Activated gamma-delta T cell (primary cell): ENCODE measurements around the gene CTRB2.
"Not testable (repeated sequence)": the region's sequence is repeated elsewhere in the genome, so short reads cannot be mapped to it uniquely, and the experiment has no call there.

Experiments
- DNase-seq: peaks from one replicate; lab custom pipeline; 2025; lab: John Stamatoyannopoulos, UW

Gene CTRB2

GRCh38 chr16:75227361-75228142 is 20.6 kb upstream of the CTRB2 start:
- no peak for DNase-seq

DNA sequence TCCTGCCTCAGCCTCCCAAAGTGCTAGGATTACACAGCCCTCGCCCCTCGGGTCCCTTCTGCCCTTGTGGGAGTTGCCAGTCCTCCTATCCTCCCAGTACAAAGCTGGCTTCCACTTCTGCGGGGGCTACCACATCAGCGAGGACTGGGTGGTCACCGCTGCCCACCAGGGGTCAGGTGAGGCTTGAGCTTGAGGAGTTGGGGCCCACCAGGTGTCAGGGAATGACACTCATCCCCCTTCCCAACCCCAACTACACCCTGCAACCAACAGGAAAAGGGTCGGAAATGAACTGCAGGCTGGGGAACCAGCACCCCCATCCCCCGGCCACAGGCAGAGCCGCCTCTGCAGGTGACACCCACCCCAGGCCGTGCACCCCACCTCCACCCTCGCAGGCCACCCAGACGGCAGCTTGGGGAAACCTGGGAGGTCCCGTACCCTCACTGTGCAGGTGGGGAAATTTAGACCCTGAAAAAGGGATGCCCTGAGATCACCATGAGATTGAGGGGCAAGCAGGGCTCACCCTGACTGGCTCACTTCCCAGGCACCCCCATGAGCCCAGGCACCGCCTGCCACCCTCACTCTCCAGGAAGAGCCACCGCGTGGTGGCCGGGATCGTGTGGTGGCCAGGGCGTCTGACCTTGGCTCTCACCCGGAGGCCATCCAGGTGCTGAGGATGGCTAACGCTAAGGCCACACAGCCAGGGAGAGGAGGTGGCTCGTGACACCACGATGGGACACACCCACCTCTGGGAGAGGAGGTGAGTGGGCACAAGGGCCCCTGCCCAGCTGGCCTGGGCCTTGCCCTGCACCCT is 19.8 kb upstream of the CTRB2 start:
- no peak for DNase-seq

DNA sequence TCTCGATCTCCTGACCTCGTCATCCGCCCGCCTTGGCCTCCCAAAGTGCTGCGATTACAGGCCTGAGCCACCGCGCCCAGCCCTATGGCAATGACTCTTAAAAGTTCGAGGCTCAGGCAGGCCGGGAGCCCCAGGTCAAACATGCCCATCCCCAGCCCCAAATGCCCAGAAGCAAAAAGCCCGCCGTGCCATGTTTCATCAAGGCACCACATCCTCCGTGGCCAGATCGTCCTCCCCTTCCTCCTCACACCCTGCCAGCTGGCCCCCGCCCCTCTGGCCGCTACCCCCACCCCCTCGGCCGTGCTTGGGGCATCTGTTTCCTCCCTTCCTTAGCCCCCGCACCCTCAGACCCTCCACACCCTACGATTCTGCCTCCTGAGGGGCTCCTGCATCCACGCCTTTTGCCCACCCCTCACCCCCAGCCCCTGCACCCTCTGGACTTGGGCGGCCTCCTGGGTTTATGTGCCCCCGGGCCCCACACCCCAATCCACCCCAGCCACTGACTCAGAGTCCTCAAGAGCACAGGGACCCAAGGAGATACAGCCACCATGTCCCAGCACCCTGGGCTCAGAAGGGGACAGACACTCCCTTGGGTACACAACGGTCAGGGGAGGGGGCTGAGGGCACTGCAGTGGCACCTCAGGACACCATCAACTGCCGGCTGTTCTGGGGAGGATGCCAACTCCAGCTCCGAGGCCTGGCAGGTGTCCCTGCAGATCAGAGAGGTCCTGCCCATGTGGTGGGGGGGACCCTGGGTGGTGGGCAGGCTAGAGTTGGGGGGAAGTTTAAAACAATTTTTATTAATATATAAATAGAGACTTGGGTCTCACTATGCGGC is 18.9 kb upstream of the CTRB2 start:
- DNase-seq = no peak

DNA sequence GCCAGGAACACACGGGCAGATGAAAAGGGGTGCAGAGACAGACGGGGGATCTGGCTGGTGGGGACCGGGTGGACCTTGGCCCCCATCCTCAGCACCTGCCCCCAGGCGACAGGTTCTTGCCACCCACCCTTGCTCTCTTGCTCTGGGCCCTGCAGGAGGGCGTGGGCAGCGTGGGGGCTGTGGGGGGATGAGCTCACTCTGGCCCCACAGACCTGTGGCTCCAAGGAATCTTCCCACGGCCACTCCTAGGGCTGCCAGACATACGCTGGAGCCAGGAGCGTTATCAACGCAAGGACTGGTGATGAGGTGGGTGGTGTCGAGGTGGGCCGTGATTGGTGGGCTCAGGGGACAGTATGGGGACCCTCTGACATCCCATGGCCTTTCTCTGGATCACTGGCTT is 18.1 kb upstream of the CTRB2 start:
- no peak for DNase-seq

DNA sequence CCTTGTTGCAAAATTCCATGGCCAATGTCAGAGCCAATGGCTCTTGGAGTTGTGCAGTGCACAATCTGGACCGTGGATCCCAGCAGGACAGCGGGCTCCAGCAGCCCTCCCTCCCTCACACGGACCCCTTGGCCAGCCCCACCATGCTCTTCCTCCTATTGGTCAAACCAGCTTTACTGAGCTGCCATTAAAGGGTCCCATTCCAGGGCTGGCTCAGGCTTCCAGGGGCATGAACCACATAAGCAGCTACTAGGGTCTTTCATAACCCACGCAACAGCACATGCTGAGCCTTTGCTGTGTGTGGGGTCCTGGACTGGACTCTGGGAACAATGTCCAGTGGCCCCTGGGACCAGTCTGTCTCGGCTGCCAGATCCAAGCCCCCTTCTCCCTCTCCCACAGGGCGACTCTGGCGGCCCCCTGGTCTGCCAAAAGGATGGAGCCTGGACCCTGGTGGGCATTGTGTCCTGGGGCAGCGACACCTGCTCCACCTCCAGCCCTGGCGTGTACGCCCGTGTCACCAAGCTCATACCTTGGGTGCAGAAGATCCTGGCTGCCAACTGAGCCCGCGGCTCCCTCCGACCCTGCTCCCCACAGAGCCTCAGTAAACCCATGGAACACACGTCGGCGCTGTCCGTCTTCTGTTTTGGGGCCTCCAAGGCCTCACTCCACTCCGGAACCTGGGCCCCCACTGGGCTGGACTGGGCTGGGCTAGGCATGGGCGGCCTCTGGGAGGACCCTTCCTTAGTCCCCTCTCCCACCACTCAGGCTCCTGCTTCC is 17.5 kb upstream of the CTRB2 start:
- no peak for DNase-seq

- not testable (repeated sequence) for DNase-seq
These were observed 16.2 kb upstream of the CTRB2 start for GRCh38 chr16:75223129-75223528.

GRCh38 chr16:75222271-75222783 is 15.4 kb upstream of the CTRB2 start:
- no peak for DNase-seq

- no peak for DNase-seq
These were observed 12.9 kb upstream of the CTRB2 start for GRCh38 chr16:75219838-75220237.

GRCh38 chr16:75219088-75219487 is 12.1 kb upstream of the CTRB2 start:
- DNase-seq = no peak

- no peak for DNase-seq
These were observed 11.5 kb upstream of the CTRB2 start, which contains the start of gene CTRB1 for GRCh38 chr16:75218256-75219076. Gene CTRB1, plus strand, starts transcription at chr16:75218988. Its CDS starts 20 bp downstream, at chr16:75219008.

DNA sequence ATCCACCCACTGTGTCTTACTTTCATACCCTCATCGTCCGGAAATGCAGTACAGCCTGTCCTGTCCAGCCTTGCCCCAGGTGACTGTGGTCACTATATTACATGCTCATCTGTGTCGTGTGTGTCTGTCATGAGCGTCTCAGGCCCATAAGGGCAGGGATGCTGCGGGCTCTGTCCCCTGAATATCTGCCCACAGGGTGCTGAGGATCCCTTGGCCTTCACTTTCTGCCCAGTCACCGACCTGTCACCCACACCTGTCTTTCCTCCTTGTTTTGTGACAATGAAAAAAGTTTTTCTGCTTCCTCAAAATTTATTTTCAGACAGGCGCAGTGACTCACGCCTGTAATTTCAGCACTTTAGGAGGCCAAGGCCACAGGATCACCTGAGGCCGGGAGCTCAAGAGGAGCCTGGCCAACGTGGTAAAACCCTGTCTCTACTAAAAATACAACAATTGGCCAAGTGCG is 10.5 kb upstream of the CTRB2 start:
- no peak for DNase-seq

DNA sequence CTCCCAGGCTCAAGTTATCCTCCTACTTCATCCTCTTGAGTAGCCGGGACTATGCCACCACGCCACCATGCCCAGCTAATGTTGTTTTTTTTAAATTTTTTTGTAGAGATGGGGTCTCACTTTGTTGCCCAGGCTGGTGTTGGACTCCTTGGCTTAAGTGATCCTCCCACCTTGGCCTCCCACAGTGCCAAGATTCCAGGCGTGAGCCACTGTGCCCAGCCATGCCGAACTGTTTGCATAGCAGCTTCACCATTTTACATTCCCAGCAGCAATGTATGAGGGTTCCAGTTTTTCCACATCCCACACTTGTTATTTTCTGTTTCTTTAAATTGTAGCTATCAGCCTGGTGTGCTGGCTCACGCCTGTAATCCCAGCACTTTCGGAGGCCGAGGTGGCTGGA is 9.6 kb upstream of the CTRB2 start:
- DNase-seq = no peak

DNA sequence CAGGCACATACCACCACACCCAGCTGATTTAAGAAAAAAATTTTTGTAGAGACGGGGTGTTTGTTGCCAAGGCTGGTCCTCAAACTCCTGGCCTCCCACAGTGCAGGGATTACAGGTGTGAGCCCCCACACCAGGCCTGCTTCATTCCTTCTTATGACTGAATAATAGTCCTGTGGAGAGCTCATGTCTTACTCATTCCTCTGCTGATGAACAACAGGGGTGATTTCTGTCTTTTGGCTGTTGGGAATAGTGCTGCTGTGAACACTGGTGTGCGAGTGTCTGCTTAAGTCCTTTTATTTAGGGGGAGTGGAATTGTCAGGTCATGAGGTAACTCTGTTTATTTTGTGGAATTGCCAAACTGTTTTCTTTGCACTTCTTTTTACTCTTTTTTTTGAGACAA is 9.2 kb upstream of the CTRB2 start:
- DNase-seq = no peak

DNA sequence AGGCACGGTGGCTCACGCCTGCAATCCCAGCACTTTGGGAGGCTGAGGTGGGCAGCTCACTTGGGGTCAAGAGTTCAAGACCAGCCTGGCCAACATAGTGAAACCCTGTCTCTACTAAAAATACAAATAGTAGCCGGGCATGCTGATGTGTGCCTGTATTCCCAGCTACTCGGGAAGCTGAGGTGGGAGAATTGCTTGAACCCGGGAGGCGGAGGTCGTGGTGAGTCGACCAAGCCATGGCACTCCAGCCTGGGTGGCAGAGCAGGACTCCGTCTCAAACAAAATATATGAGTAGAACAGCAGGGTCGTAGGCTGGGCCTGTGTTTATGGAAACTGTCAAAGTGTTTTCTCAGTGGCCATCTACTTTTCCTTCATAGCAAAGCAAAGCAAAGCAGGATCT is 4.3 kb upstream of the CTRB2 start:
- DNase-seq = not testable (repeated sequence)

DNA sequence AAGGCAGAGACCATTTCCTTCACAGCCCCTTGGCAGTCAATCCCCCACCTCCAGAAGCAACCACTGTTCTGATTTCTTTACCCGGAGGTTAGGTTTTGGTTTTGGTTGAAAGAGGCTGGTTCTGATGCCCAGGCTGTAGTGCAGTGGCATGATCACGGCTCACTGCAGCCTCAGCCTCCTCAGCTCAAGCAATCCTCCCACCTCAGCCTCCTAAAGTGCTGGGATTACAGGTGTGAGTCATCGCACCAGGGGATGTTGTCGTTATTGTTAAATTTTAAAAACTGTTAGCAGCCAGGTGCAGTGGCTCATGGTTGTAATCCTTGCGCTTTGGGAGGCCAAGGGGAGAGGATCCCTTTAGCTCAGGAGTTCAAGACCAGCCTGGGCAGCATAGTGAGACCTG is 3.0 kb upstream of the CTRB2 start:
- DNase-seq = no peak

- not testable (repeated sequence) for DNase-seq
These were observed 2.6 kb upstream of the CTRB2 start for GRCh38 chr16:75209514-75209913.

GRCh38 chr16:75208861-75209505 is 2.0 kb upstream of the CTRB2 start:
- DNase-seq = no peak

- DNase-seq = no peak
These were observed 1.4 kb upstream of the CTRB2 start for GRCh38 chr16:75208242-75208825.

DNA sequence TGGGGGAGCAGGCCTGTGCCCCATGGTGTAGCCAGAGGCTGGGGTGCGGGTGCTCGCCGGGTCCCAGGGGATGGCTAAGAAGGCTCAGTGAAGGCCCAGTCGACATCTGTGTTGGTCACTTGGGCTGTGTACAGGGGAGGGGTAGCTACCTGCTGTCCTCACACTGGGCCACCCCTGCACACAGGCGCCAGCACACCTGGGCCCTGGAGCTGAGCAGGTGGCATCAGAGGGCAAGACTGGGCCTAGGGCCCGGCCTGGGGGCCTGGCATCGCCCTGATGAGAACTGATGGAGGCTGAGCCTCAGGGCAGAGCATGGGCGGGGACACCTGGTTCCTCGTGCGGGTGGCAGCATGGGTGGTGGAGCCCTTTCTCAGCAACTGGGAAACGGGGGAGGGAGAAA is 870 bp upstream of the CTRB2 start:
- no peak for DNase-seq
